ENCODE results near the gene EIF3I. TPM values are rescaled to one million over a fixed set of nuclear protein-coding genes. Genes with fewer than 3 reads are reported as not detected.

Gene EIF3I
- total and polyA plus RNA-seq, 2 donors from 2014 or later = 132 to 178 TPM

DNA sequence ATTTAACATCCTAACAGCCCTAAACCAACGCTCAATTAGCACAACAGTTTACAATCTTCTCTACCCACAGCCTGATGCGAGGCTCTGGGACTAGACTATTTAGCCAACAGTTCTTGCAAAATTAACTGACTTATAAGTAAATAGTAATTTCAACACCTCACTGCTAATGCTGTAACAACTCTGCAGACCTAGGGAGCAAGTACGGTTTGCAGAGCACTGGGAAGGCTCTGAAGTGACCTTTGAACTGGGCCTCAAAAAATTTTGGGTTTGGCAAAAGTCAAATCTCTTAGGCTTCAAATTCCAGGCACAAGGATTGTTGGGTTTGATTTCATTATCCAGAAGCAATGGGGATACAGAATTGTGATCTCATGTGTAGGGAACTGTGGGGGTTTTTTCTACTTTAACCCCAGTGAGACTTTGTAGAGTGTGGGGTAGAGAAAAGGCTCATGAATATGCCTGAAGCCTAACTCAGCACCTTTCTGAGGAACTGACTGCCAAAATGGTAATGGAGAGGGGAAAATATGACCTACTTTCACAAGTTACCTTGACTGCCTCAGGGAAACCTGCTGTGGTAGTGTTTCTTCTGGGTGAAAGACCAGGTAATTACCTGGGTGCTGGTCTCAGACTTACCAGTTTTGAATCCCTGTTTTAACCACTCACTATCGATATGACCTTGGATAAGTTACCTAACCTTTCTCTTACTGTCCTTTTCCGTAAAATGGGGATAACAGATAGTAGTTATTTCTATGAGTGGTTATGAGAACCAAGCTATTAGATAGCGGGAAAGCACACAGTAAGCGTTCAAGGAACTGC lies 43.6 kb upstream of the EIF3I start:
- no peaks in the 10 kb centered on the region for H3K9me3 ChIP-seq (ENCODE audit: control insufficient read depth in 2 of 3, insufficient read depth in 1 of 3, low read length in 3 of 3)
- no peaks in the 10 kb centered on the region for H3K27me3 ChIP-seq (ENCODE audit: control insufficient read depth, insufficient read depth, low read length)
- peak overlapping the region; percentile 62 to 81 (median 73) for H3K4me3 ChIP-seq (ENCODE audit: low read length in 3 of 3)
- FAIRE-seq (no peak), DNase-seq (no peak)
- no peak for TF ChIP-seq CTCF (IDR thresholded peaks at IDR 0.05; ENCODE audit: borderline replicate concordance, extremely low read depth, insufficient read depth)
- peak overlapping the region; percentile 44 to 73 (median 71) for H3K9ac ChIP-seq (ENCODE audit: low read length in 3 of 3)
- peaks cover 5 to 20% (median 19%) of the 10 kb centered on the region in 3 donors for H3K4me1 ChIP-seq (ENCODE audit: control insufficient read depth in 2 of 3, insufficient read depth in 2 of 3, low read depth in 1 of 3, low read length in 3 of 3)
- H3K27ac ChIP-seq (ENCODE audit: low read depth in 2 of 2, low read length in 2 of 2) = peak overlapping the region; percentile 97 to 98
- H3K36me3 ChIP-seq (ENCODE audit: control insufficient read depth in 2 of 3, insufficient read depth in 3 of 3, low read length in 3 of 3) = peaks cover 0 to 18% (median 3%) of the 10 kb centered on the region in 3 donors
- intact Hi-C loops (cut with DNase I) = no loop called here

GRCh38 chr1:32179193-32179442 lies 43.1 kb upstream of the EIF3I start:
- peak overlapping the region; percentile 44 to 73 (median 71) for H3K9ac ChIP-seq (ENCODE audit: low read length in 3 of 3)
- intact Hi-C loops (cut with DNase I) = no loop called here
- FAIRE-seq (no peak), DNase-seq (no peak)
- H3K36me3 ChIP-seq (ENCODE audit: control insufficient read depth in 2 of 3, insufficient read depth in 3 of 3, low read length in 3 of 3) = peaks cover 0 to 15% (median 3%) of the 10 kb centered on the region in 3 donors
- peak overlapping the region; percentile 62 to 81 (median 73) for H3K4me3 ChIP-seq (ENCODE audit: low read length in 3 of 3)
- H3K27me3 ChIP-seq (ENCODE audit: control insufficient read depth, insufficient read depth, low read length) = no peaks in the 10 kb centered on the region
- no peak for TF ChIP-seq CTCF (IDR thresholded peaks at IDR 0.05; ENCODE audit: borderline replicate concordance, extremely low read depth, insufficient read depth)
- H3K27ac ChIP-seq (ENCODE audit: low read depth in 2 of 2, low read length in 2 of 2) = peak overlapping the region; percentile 97 to 98
- no peaks in the 10 kb centered on the region for H3K9me3 ChIP-seq (ENCODE audit: control insufficient read depth in 2 of 3, insufficient read depth in 1 of 3, low read length in 3 of 3)
- peaks cover 5 to 20% (median 19%) of the 10 kb centered on the region in 3 donors for H3K4me1 ChIP-seq (ENCODE audit: control insufficient read depth in 2 of 3, insufficient read depth in 2 of 3, low read depth in 1 of 3, low read length in 3 of 3)

- Histone ChIP-seq H3K4me3 (ENCODE audit: low read length in 3 of 3) (peak within 1 kb of the TSS; percentile 62 to 81 (median 73)), H3K9me3 (ENCODE audit: control insufficient read depth in 2 of 3, insufficient read depth in 1 of 3, low read length in 3 of 3) (no peaks in the 10 kb centered on the region), H3K9ac (ENCODE audit: low read length in 3 of 3) (peak within 1 kb of the TSS; percentile 71 to 94 (median 82)), H3K4me1 (ENCODE audit: control insufficient read depth in 2 of 3, insufficient read depth in 2 of 3, low read depth in 1 of 3, low read length in 3 of 3) (peaks cover 5 to 22% (median 19%) of the 10 kb centered on the region in 3 donors), H3K36me3 (ENCODE audit: control insufficient read depth in 2 of 3, insufficient read depth in 3 of 3, low read length in 3 of 3) (peaks cover 0 to 15% (median 8%) of the 10 kb centered on the region in 3 donors), H3K27ac (ENCODE audit: low read depth in 2 of 2, low read length in 2 of 2) (peak within 1 kb of the TSS; percentile 97 to 98), H3K27me3 (ENCODE audit: control insufficient read depth, insufficient read depth, low read length) (no peaks in the 10 kb centered on the region)
- DNase-seq (peak; percentile 94 to 99 (median 96)), FAIRE-seq (no peak)
- intact Hi-C loops (cut with DNase I) = no loop called here
- TF ChIP-seq CTCF (IDR thresholded peaks at IDR 0.05; ENCODE audit: borderline replicate concordance, extremely low read depth, insufficient read depth) = no peak
Observed at GRCh38 chr1:32179443-32180185, 42.6 kb upstream of the EIF3I start, which contains the start of gene TXLNA. TXLNA (plus strand) TSS chr1:32179675; CDS start chr1:32180346, 671 bp downstream.

All from kidney (tissue), 14 donors.